ENCODE results near the gene INTS6L.
"Not testable (repeated sequence)": the region's sequence is repeated elsewhere in the genome, so short reads cannot be mapped to it uniquely, and the experiment has no call there.

INTS6L gene

GRCh38 chrX:135605906-135606305 is 85.4 kb downstream of the INTS6L start:
- peaks cover 0 to 9% (median 0%) of the 10 kb centered on the region in 3 experiments for H3K27me3 ChIP-seq (ENCODE audit: control insufficient read depth in 3 of 3, insufficient read depth in 3 of 3, low read depth in 1 of 3, low read length in 3 of 3)

GRCh38 chrX:135624408-135625204 is 104.1 kb downstream of the INTS6L start:
- not testable (repeated sequence) for H3K18ac ChIP-seq (ENCODE audit: low read length); H3K79me1 ChIP-seq (ENCODE audit: low read depth, low read length); H3K4ac ChIP-seq (ENCODE audit: low read length); H2BK12ac ChIP-seq (ENCODE audit: low read length); H3K9ac ChIP-seq (ENCODE audit: low read depth, low read length, poor library complexity); H3K27ac ChIP-seq (replicated peaks; ENCODE audit: low read length); H3K27me3 ChIP-seq (ENCODE audit: control insufficient read depth in 3 of 3, insufficient read depth in 3 of 3, low read depth in 1 of 3, low read length in 3 of 3); H2AFZ ChIP-seq (ENCODE audit: low read length); H3K23ac ChIP-seq (ENCODE audit: low read depth, low read length, poor library complexity); DNase-seq (ENCODE audit: low spot score); H4K8ac ChIP-seq (ENCODE audit: low read depth, low read length); H3K9me3 ChIP-seq (replicated peaks in 1 of 2; ENCODE audit: control insufficient read depth in 2 of 2, insufficient read depth in 1 of 2, low read depth in 1 of 2, low read length in 2 of 2); H3K4me1 ChIP-seq (ENCODE audit: control insufficient read depth in 2 of 2, insufficient read depth in 1 of 2, low read depth in 1 of 2, low read length in 2 of 2); H2BK120ac ChIP-seq (ENCODE audit: low read depth, low read length); H3K14ac ChIP-seq (ENCODE audit: low read length); H4K91ac ChIP-seq (ENCODE audit: low read depth, low read length, poor library complexity); H2BK5ac ChIP-seq (ENCODE audit: low read length); H3K4me3 ChIP-seq (ENCODE audit: low read length in 2 of 2); H2AK5ac ChIP-seq (ENCODE audit: low read depth, low read length); H3K4me2 ChIP-seq (ENCODE audit: insufficient read depth, low read length, poor library complexity, severe bottlenecking); H3K36me3 ChIP-seq (replicated peaks in 1 of 2; ENCODE audit: control insufficient read depth in 2 of 2, insufficient read depth in 2 of 2, low read length in 2 of 2); H2BK15ac ChIP-seq (ENCODE audit: low read length)
- no CpG with 5 or more reads among the region's 7 CpGs for WGBS, 2 donors (ENCODE audit: extremely low coverage in 2 of 2, insufficient read length in 2 of 2, insufficient replicate concordance in 1 of 2)

More at GRCh38 chrX:135605906-135606305, 85.4 kb downstream of the INTS6L start:
- no peak overlapping the region for H4K8ac ChIP-seq (ENCODE audit: low read depth, low read length)
- no peak overlapping the region for H2BK120ac ChIP-seq (ENCODE audit: low read depth, low read length)
- no peak overlapping the region for H3K4me2 ChIP-seq (ENCODE audit: insufficient read depth, low read length, poor library complexity, severe bottlenecking)
- no peak overlapping the region for H3K4ac ChIP-seq (ENCODE audit: low read length)
- H3K9ac ChIP-seq (ENCODE audit: low read depth, low read length, poor library complexity): no peak overlapping the region
- H2BK5ac ChIP-seq (ENCODE audit: low read length): no peak overlapping the region
- no peaks in the 10 kb centered on the region for H3K36me3 ChIP-seq (replicated peaks in 1 of 2; ENCODE audit: control insufficient read depth in 2 of 2, insufficient read depth in 2 of 2, low read length in 2 of 2)
- H3K9me3 ChIP-seq (replicated peaks in 1 of 2; ENCODE audit: control insufficient read depth in 2 of 2, insufficient read depth in 1 of 2, low read depth in 1 of 2, low read length in 2 of 2): no peaks in the 10 kb centered on the region
- no peak overlapping the region for H2BK12ac ChIP-seq (ENCODE audit: low read length)
- H3K4me1 ChIP-seq (ENCODE audit: control insufficient read depth in 2 of 2, insufficient read depth in 1 of 2, low read depth in 1 of 2, low read length in 2 of 2): no peaks in the 10 kb centered on the region
- H3K23ac ChIP-seq (ENCODE audit: low read depth, low read length, poor library complexity): no peak overlapping the region
- no peak overlapping the region for H3K14ac ChIP-seq (ENCODE audit: low read length)
- no peak overlapping the region for H3K27ac ChIP-seq (replicated peaks; ENCODE audit: low read length)
- no peaks in the 10 kb centered on the region for H3K79me1 ChIP-seq (ENCODE audit: low read depth, low read length)
- no peak for DNase-seq (ENCODE audit: low spot score)
- H3K18ac ChIP-seq (ENCODE audit: low read length): no peak overlapping the region
- no CpG with 5 or more reads among the region's 6 CpGs for WGBS, 2 donors (ENCODE audit: extremely low coverage in 2 of 2, insufficient read length in 2 of 2, insufficient replicate concordance in 1 of 2)
- H3K4me3 ChIP-seq (ENCODE audit: low read length in 2 of 2): no peak overlapping the region
- H4K91ac ChIP-seq (ENCODE audit: low read depth, low read length, poor library complexity): no peak overlapping the region
- no peak overlapping the region for H2BK15ac ChIP-seq (ENCODE audit: low read length)
- H2AK5ac ChIP-seq (ENCODE audit: low read depth, low read length): no peak overlapping the region
- H2AFZ ChIP-seq (ENCODE audit: low read length): no peak overlapping the region

GRCh38 chrX:135625995-135626394 is 105.5 kb downstream of the INTS6L start:
- no peaks in the 10 kb centered on the region for H3K9me3 ChIP-seq (replicated peaks in 1 of 2; ENCODE audit: control insufficient read depth in 2 of 2, insufficient read depth in 1 of 2, low read depth in 1 of 2, low read length in 2 of 2)
- H3K36me3 ChIP-seq (replicated peaks in 1 of 2; ENCODE audit: control insufficient read depth in 2 of 2, insufficient read depth in 2 of 2, low read length in 2 of 2): no peaks in the 10 kb centered on the region
- no peak for DNase-seq (ENCODE audit: low spot score)
- no peak overlapping the region for H3K4me3 ChIP-seq (ENCODE audit: low read length in 2 of 2)
- H4K91ac ChIP-seq (ENCODE audit: low read depth, low read length, poor library complexity): no peak overlapping the region
- no peak overlapping the region for H3K4ac ChIP-seq (ENCODE audit: low read length)
- no peak overlapping the region for H2AFZ ChIP-seq (ENCODE audit: low read length)
- no peak overlapping the region for H3K23ac ChIP-seq (ENCODE audit: low read depth, low read length, poor library complexity)
- H2BK120ac ChIP-seq (ENCODE audit: low read depth, low read length): no peak overlapping the region
- H3K27me3 ChIP-seq (ENCODE audit: control insufficient read depth in 3 of 3, insufficient read depth in 3 of 3, low read depth in 1 of 3, low read length in 3 of 3): no peaks in the 10 kb centered on the region
- H3K79me1 ChIP-seq (ENCODE audit: low read depth, low read length): no peaks in the 10 kb centered on the region
- H3K4me1 ChIP-seq (ENCODE audit: control insufficient read depth in 2 of 2, insufficient read depth in 1 of 2, low read depth in 1 of 2, low read length in 2 of 2): no peaks in the 10 kb centered on the region
- no peak overlapping the region for H3K9ac ChIP-seq (ENCODE audit: low read depth, low read length, poor library complexity)
- no peak overlapping the region for H3K27ac ChIP-seq (replicated peaks; ENCODE audit: low read length)
- H3K18ac ChIP-seq (ENCODE audit: low read length): no peak overlapping the region
- no peak overlapping the region for H2BK15ac ChIP-seq (ENCODE audit: low read length)
- no CpG with 5 or more reads among the region's 6 CpGs for WGBS, 2 donors (ENCODE audit: extremely low coverage in 2 of 2, insufficient read length in 2 of 2, insufficient replicate concordance in 1 of 2)
- no peak overlapping the region for H3K14ac ChIP-seq (ENCODE audit: low read length)
- no peak overlapping the region for H3K4me2 ChIP-seq (ENCODE audit: insufficient read depth, low read length, poor library complexity, severe bottlenecking)
- H4K8ac ChIP-seq (ENCODE audit: low read depth, low read length): no peak overlapping the region
- no peak overlapping the region for H2AK5ac ChIP-seq (ENCODE audit: low read depth, low read length)
- no peak overlapping the region for H2BK5ac ChIP-seq (ENCODE audit: low read length)
- H2BK12ac ChIP-seq (ENCODE audit: low read length): no peak overlapping the region

- H2BK12ac ChIP-seq (ENCODE audit: low read length): no peak overlapping the region
- H3K4me1 ChIP-seq (ENCODE audit: control insufficient read depth in 2 of 2, insufficient read depth in 1 of 2, low read depth in 1 of 2, low read length in 2 of 2): no peaks in the 10 kb centered on the region
- H3K4me2 ChIP-seq (ENCODE audit: insufficient read depth, low read length, poor library complexity, severe bottlenecking): no peak overlapping the region
- H2AK5ac ChIP-seq (ENCODE audit: low read depth, low read length): no peak overlapping the region
- H2BK5ac ChIP-seq (ENCODE audit: low read length): no peak overlapping the region
- no peak for DNase-seq (ENCODE audit: low spot score)
- no peak overlapping the region for H3K27ac ChIP-seq (replicated peaks; ENCODE audit: low read length)
- no peak overlapping the region for H3K9ac ChIP-seq (ENCODE audit: low read depth, low read length, poor library complexity)
- no peak overlapping the region for H2BK15ac ChIP-seq (ENCODE audit: low read length)
- no peak overlapping the region for H3K18ac ChIP-seq (ENCODE audit: low read length)
- no peaks in the 10 kb centered on the region for H3K9me3 ChIP-seq (replicated peaks in 1 of 2; ENCODE audit: control insufficient read depth in 2 of 2, insufficient read depth in 1 of 2, low read depth in 1 of 2, low read length in 2 of 2)
- no peak overlapping the region for H4K8ac ChIP-seq (ENCODE audit: low read depth, low read length)
- H3K27me3 ChIP-seq (ENCODE audit: control insufficient read depth in 3 of 3, insufficient read depth in 3 of 3, low read depth in 1 of 3, low read length in 3 of 3): peaks cover 0 to 8% (median 0%) of the 10 kb centered on the region in 3 experiments
- H3K14ac ChIP-seq (ENCODE audit: low read length): no peak overlapping the region
- H3K4me3 ChIP-seq (ENCODE audit: low read length in 2 of 2): no peak overlapping the region
- no peak overlapping the region for H2BK120ac ChIP-seq (ENCODE audit: low read depth, low read length)
- H4K91ac ChIP-seq (ENCODE audit: low read depth, low read length, poor library complexity): no peak overlapping the region
- no peak overlapping the region for H2AFZ ChIP-seq (ENCODE audit: low read length)
- H3K36me3 ChIP-seq (replicated peaks in 1 of 2; ENCODE audit: control insufficient read depth in 2 of 2, insufficient read depth in 2 of 2, low read length in 2 of 2): no peaks in the 10 kb centered on the region
- H3K4ac ChIP-seq (ENCODE audit: low read length): no peak overlapping the region
- WGBS, 2 donors (ENCODE audit: extremely low coverage in 2 of 2, insufficient read length in 2 of 2, insufficient replicate concordance in 1 of 2): no CpG with 5 or more reads among the region's 3 CpGs
- H3K23ac ChIP-seq (ENCODE audit: low read depth, low read length, poor library complexity): no peak overlapping the region
- H3K79me1 ChIP-seq (ENCODE audit: low read depth, low read length): no peaks in the 10 kb centered on the region
Measured at GRCh38 chrX:135629342-135629741, 108.9 kb downstream of the INTS6L start.
